GM12891 (cell line): ENCODE results near the gene PRDM16.

Source experiments
- POLR2A ChIP-seq: IDR thresholded peaks from 2 replicates; pipeline ENCODE4 v1.6.1; 2011; ENCODE audit warnings: low read depth, low read length, control low read depth
- POLR2AphosphoS5 ChIP-seq: IDR thresholded peaks from 2 replicates; pipeline ENCODE4 v1.6.1; 2011; ENCODE audit warnings: low read depth, low read length, control low read depth
- TAF1 ChIP-seq: IDR thresholded peaks from 2 replicates; pipeline ENCODE4 v1.6.1; 2011; ENCODE audit warnings: low read depth, low read length, control low read depth

- TF ChIP-seq TAF1: no peak
- TF ChIP-seq POLR2AphosphoS5: no peak
- no peak for TF ChIP-seq POLR2A
Measured at GRCh38 chr1:3483801-3484444, 414.9 kb downstream of the PRDM16 start.
